DMS53 treated with DMSO at 0.1 percent for 48 hours (cell line): ENCODE data around the gene RYR3.

Source experiments
- DNase-seq: peaks from one replicate; lab custom pipeline; 2025; ENCODE audit not compliant: unreplicated experiment; lab: John Stamatoyannopoulos, UW

The RYR3 gene

GRCh38 chr15:33860754-33861153 is 550.0 kb downstream of the RYR3 start:
- no peak for DNase-seq

GRCh38 chr15:33864360-33865075 is 553.8 kb downstream of the RYR3 start:
- DNase-seq = no peak

DNA sequence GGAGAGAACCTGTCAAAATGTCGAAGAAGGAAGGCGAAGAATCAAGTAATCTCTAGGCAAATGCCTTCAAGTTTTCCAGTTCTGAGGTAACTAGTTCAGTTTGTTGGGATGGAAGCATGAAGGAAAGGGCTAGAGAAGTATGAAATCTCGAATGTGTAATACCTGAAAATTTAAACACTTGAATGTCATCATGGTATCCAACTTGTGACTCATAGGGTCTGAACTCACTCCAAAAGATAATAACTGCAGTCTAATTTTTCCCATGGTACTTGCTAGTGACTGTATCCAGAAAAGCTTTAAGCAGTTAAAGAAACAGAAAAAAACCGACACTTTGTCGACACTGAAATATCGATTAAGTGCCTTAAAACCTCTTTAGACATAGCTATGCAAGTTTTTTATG is 554.6 kb downstream of the RYR3 start:
- no peak for DNase-seq

GRCh38 chr15:33866101-33866737 is 555.5 kb downstream of the RYR3 start:
- DNase-seq = no peak

- no peak for DNase-seq
Observed at GRCh38 chr15:33871980-33872379, 561.2 kb downstream of the RYR3 start.

- DNase-seq = no peak
Observed at GRCh38 chr15:33872416-33873106, 561.8 kb downstream of the RYR3 start.

DNA sequence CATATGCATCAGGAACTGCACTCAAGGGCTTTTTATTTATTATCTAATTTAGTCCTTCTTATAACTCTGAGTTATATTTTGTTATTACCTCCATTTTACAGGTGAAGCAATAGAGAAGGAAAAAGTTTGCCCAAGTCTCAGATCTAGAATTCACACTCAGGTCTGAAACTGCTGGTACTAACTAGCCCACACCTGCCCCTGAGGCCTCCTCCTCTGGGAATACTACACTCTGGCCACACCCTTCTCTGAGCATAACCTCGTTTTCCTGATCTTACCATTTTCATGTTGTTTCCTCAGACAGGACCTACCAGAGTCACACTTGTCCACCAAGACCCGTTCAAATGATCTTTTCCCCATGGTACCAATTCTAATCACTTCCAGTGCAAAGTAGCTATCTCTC is 563.4 kb downstream of the RYR3 start:
- no peak for DNase-seq

DNA sequence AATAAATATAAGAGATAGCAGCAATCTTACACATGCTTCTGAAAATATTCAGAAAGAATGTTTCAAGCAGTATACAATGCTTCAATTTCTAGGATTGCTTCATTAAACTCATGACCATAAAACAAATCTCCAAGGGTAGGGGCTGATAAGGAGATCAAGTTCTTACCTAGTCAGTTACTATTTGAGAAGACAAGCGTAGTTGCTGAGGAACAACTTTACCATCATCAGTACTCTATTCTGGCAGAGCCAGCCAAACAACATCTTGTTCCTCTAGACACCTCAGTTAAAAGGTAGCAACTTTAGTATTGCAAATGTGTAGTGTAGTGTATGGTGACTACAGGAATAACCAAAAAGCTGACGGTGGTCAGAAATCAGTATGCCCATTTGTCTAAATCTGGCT is 572.2 kb downstream of the RYR3 start:
- DNase-seq = no peak

DNA sequence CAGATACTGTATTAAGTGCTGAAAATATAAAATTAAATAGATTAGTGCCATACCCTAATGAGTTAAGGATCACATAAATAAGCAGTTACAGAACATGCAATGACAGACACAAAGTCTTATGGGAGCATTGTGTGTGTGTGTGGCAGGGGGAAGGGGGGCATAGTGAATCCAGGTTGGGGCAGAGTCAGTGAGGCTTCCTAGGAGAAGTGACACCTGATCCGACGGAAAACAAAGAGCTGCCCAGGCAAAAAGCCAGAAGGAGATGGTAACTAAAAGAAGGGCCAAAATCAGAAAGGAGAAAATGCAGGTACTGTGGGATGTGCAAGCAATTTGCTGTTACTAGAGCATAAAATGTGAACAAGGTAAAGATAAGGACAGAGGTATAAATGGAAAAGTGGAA is 577.4 kb downstream of the RYR3 start:
- no peak for DNase-seq

- DNase-seq = no peak
Observed at GRCh38 chr15:33894193-33894592, 583.4 kb downstream of the RYR3 start.

DNA sequence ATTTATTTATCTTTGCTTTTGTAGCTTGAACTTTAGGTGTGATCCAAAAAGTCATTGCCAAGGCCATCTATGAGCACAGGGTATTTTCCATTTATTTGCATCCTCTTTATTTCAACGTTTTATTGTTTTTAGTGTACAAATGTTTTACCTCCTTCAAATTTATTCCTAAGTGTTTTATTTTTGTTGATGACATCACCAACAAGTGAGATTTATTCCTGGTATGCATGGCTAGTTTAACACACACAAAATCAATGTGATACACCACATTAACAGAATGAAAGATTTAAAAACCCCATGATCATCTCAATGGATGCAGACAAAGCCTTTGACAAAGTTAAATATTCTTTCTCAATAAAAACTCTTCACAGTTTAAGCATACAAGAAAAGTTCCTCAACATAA is 591.3 kb downstream of the RYR3 start:
- DNase-seq = no peak

DNA sequence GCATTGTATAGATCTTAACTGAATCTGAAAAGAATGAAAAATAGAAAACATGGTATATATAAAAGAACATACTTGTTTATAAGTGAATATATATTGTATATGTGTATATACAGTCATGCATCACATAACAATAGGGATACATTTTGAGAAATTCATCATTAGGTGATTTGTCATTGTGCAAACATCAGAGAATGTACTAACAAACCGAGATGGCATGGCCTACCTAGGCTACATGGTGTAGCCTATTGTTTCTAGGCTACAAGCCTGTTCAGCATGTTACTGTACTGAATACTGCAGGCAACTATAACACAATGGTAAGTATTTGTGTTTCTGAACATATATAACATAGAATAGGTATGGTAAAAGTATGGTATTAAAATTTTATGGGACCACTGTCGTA is 592.9 kb downstream of the RYR3 start:
- no peak for DNase-seq

GRCh38 chr15:33907326-33907725 is 596.6 kb downstream of the RYR3 start:
- DNase-seq = no peak

DNA sequence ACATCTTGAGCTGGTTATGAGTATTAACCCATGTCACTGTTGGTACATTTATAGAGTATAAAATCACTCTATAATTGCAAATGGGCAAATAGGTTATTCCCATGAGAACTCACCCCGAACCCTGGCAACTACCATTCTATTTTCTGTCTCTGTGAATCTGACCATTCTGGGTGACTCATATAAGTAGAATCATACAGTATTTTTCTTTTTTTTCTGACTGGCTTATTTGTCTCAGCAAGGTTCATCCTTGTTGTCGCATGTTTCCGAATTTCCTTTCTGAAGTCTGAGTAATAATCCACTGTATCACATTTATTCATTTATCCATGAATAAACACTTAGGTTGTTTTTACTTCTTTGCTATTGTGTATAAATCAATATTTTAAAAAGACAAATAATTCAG is 597.6 kb downstream of the RYR3 start:
- no peak for DNase-seq

DNA sequence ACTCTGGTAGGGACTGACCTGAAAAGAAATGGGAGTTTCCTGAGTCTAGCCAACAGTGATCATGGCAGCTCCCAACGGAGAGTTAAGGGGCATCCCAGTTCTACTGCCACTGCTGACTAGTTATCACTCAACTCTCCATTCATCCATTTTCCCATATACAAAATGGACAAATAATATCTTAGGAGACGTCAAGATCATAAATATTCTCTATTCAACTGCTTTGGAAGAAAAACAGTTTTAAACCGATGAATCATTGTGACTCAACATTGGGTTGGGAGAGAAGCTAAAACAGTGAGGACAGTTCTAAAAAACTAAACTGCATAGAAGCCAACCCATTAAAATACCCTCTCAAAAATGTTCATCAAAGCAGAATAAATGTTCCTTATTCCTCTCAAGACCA is 600.0 kb downstream of the RYR3 start:
- DNase-seq = no peak

GRCh38 chr15:33912326-33912725 is 601.6 kb downstream of the RYR3 start:
- DNase-seq = peak; percentile 6

DNA sequence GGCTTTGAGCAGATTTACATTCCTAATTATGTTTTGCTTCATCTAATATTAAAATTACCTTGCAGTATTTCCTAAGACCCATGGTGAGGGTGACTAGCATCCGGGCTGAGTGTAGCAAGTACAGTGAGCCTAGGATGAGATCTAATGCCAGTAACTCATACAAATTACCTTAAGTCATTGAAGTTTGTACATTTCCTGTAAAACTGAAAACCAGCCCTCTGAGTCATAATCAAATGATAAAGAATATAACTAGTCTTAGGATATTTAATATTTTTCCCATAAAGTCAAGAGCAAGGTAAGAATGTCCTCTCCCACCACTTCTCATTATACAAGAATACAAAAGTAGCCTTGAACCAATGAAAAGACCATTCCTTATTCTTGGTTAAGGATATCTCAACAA is 602.7 kb downstream of the RYR3 start:
- no peak for DNase-seq
